Activated CD4-positive, CD25-positive, alpha-beta regulatory T cell (primary cell): ENCODE results near the gene KRTAP2-3.

ENCODE experiments used
- DNase-seq, 4 experiments: peaks; one replicate each; lab custom pipeline; 2025; lab: John Stamatoyannopoulos, UW

KRTAP2-3 gene

GRCh38 chr17:41029633-41030245 is 30.2 kb downstream of the KRTAP2-3 start, which contains the start of gene KRTAP1-4:
Gene KRTAP1-4, minus strand, starts transcription at chr17:41030195. Its CDS starts 117 bp downstream, at chr17:41030078.
- no peak for DNase-seq

- no peak for DNase-seq
Observed at GRCh38 chr17:41026715-41027471, 33.0 kb downstream of the KRTAP2-3 start, which contains the start of gene KRTAP1-5. Gene KRTAP1-5, minus strand, starts transcription at chr17:41027208. Its CDS starts 53 bp downstream, at chr17:41027155.

GRCh38 chr17:41024697-41025096 is 35.2 kb downstream of the KRTAP2-3 start:
- DNase-seq, result no peak

- DNase-seq, result no peak
Observed at GRCh38 chr17:41020336-41020735, 39.6 kb downstream of the KRTAP2-3 start.

GRCh38 chr17:41019415-41019814 is 40.5 kb downstream of the KRTAP2-3 start:
- no peak for DNase-seq

GRCh38 chr17:41018541-41018940 is 41.4 kb downstream of the KRTAP2-3 start:
- DNase-seq, result no peak

- DNase-seq, result no peak
Observed at GRCh38 chr17:41016578-41017215, 43.2 kb downstream of the KRTAP2-3 start.

- no peak for DNase-seq
Observed at GRCh38 chr17:41015454-41015853, 44.5 kb downstream of the KRTAP2-3 start.

GRCh38 chr17:41013606-41014005 is 46.3 kb downstream of the KRTAP2-3 start:
- DNase-seq, result no peak

- no peak for DNase-seq
Observed at GRCh38 chr17:41013181-41013580, 46.7 kb downstream of the KRTAP2-3 start.

GRCh38 chr17:41012326-41013120 is 47.4 kb downstream of the KRTAP2-3 start:
- no peak for DNase-seq

- DNase-seq, result no peak
Observed at GRCh38 chr17:41010441-41010840, 49.5 kb downstream of the KRTAP2-3 start.

GRCh38 chr17:41009936-41010335 is 50.0 kb downstream of the KRTAP2-3 start:
- DNase-seq, result no peak

GRCh38 chr17:41009301-41009760 is 50.6 kb downstream of the KRTAP2-3 start:
- DNase-seq, result no peak
